NCI-H2227 (cell line): Measurements from ENCODE around the gene VPS4A.

Source experiments
- DNase-seq: peaks from one replicate; lab custom pipeline; 2025; ENCODE audit not compliant: unreplicated experiment; lab: John Stamatoyannopoulos, UW

Gene VPS4A

DNA sequence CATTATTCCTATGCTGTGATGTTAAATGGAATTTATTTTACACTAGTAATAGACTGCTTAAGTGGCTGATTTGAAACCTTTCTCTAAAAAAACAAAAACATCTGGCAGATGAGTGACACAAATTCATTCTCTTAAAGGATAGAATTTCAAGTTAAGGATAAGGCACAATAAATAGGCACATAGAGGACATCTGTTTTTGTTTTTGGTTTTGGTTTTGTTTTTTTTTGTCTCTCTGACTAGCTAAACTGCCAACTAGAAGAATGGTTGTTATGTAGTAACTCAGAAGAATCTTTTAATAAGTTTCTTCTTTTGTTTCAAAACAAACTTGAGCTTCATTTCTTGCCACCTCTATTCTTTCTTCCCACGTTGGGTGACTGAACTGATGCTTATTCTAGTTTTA, 5.1 kb upstream of the VPS4A start:
- no peak for DNase-seq

DNA sequence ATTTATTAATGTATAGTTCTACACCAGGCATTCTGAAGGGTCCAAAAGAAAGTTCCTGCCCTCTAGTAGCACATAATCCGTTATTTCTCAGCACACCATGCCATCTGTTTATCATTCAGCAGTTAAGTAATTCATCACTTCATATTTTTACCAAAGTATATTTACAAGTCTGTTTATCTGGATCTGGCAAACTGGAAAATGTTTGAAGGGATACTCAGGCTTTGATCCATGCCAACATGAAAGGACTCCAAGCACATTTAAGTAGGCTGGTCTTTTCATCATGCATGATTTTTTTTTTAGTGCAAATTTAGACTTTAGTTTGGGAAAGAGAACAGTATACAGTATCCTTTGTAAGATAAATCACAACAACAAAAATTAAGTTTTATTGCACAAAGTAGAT, 4.1 kb upstream of the VPS4A start:
- no peak for DNase-seq

DNA sequence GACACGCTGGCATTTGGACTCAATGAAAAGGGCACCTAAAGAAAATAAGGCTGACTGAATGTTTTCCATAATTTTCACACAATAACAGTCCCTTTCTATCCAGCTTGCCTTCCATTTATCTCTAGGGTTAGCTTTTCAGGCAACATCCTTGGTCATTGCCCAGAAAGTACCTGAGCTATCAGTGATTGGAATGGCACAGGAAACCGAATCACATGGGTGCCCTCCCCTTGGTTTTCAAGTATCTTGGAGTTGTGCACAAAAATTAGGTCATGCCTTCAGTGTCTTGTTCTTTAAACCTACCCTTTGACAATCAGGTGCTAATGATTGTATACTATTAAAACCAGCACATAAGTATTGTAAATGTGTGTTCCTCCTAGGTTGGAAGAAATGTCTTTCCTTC, 3.3 kb upstream of the VPS4A start:
- no peak for DNase-seq

DNA sequence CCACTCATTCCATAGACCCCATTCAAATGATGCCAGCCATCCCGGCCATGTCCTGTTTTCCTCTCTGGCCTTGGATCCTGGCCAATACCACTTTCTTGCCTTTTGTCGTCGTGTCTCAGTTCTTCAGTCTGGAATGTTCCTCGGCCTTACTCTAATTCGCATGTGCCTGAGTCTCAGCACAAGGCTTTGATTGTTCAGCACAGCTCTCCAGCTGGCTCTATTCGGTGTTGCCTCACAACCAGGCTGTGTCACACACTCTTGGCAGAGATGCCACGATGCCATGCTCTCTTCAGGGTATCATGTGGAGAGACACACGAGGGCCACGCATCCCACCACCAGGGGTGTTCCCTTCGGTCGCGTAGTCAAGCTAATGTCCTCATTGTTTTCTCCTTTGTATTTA, 1.8 kb upstream of the VPS4A start:
- DNase-seq, result no peak

DNA sequence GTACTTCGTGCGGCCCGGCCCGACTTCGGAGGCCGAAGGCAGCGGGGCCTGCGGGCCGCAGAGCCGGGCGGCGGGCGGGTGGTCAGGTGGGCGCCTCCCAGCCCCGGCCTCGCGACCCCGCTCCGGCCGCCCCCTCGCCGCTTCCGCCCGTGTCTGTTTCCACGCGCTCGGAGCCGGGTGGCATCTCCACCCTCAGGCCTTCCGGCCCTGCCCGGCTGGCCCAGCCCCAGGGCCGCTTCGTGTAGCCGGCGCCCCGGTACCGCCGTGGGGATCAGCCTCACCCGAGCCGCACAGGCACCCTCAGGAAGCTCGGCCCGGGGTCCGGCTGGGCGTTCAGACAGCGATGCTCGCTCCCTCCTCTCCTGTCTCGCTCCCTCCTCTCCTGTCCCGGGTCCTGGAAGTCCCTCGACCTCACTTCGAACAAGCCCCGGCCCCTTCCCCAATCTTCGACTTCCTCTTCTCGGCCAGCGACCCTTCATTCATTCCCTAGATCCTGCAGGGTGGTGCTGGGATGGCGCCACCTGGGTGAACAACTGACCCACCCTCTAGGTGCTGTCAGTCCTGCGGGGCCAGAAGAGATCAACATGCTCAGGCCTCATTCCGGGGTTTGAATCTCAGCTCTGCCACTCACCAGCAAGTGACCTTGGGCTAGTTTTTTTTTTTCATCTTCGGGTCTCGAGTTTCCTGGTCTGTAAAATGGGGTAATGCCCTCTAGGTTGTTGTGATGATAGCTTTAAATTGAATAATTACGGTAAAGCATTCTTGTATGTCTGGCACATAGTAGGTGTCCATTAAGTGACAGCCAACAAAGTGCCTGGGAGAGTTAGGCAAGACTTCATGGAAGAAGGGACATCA, 610 bp downstream of the VPS4A start:
- DNase-seq, result peak; percentile 36

DNA sequence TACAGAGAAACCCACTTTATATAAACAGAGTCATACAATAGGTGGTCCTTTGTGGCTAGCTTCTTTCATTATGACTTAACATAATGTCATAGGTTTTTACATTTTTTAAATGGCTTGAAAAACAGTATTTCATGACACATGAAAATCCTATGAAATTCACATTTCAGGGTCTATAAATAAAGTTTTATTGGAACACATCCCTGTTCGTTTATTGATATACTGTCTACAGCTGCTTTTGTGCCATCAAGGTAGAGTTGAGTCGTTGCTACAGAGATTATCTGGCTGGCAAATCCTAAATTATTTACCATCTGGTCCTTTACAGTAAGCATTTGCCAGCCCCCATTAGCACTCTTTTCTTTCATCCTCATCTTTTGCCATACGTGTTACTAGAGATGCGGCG, 2.3 kb downstream of the VPS4A start:
- DNase-seq, result no peak

DNA sequence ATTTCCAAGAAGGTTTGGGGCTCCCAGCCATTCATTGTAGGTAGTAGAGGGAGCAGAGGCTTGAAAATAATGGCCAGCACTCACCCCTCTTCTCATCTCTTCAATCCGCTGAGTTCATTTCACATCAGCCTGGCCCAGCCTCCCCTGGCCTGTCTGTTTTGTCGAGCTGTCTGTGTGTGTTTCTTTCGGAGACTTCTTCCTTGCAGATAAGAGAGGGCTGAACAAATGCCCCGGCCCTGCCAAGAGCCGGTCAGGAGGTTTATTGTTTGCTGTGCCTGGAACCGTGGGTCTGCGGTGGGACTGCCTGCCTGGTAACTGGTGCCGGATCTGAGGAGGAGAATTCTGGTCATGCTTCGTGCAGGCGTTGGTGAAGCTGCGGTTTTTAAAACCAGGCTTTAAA, 3.4 kb downstream of the VPS4A start:
- no peak for DNase-seq

DNA sequence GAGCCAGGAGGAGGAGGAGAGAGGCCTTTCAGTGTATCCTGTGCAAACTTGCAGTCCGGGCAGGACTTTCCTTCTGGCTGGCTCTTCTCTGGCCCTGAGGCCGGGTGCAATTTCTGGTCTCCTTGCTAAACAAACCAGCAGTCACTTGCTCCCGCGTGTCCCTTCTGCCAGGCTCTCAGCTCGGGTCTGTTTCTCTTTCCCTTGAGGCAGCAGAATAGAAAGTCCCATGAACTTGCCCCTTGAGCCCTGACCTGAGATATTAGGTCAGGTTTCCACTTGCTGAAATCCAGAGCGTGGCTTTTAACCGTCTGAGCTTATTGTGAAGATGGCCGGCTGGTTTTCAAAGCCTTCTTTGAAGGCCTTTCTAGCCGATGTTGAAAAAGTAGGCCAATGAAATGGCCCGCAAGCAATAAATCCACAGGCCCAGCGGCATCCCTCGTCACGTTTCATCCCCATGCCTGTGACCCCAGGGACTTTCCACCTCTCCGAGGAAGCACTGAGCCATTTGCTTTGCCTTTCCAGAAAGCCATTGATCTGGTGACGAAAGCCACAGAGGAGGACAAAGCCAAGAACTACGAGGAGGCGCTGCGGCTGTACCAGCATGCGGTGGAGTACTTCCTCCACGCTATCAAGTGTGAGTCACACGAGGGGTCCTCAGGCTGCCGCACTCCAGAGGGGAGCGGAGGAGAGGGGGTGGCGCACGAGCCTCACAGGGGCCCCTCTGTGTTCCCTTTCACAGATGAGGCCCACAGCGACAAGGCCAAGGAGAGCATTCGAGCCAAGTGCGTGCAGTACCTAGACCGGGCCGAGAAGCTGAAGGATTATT, 4.5 kb downstream of the VPS4A start:
- DNase-seq, result no peak

DNA sequence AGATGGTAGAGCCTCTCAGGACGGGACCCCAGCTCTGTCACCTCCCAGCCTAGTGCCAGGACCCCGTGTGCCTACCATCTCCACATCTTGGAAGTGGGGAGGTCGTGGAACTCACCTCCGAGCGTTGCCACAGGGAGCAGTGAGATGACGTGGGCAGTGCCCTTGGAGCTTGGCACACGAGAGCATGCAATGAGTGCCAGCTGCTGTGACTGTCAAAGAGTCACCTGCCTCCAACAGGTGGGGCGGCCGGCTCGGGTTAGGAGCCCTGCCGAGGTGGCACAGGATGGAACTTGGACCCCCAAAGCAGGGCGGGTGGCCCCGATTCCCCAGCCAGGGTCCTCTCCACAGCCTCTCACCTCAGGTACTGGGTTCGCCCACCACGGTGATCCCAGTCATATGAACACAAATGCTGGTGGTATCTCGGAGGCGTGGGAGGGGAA, 5.5 kb downstream of the VPS4A start:
- DNase-seq, result no peak

DNA sequence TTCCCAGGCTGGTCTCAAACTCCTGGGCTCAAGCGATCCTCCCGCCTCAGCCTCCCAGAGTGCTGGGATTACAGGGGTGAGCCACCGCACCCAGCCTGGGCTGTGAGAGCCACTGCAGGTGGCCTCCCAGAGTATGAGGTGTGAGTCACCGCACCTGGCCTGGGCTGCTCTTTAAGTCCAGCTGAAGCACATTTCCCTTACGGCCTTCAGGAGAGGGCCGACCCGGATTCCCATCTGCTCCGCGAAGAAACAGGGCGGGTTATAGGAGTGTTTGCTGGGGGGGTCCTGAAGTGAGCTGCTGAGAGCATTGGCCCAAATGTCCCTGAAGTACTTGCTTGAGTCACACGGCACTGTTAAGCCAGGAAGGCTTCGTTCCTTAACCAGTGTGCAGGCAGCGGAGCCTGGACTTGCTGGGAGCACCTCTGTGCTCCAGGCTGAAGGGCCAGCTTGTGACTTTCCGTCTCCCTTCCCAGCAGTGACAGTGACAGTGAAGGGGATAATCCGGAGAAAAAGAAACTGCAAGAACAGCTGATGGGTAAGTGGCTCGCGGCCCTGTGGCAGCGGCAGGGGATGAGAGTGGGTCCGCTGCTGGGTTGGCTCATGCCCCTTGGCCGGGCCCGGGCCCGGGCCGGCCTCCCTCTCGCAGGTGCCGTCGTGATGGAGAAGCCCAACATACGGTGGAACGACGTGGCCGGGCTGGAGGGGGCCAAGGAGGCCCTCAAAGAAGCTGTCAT, 7.2 kb downstream of the VPS4A start:
- no peak for DNase-seq

DNA sequence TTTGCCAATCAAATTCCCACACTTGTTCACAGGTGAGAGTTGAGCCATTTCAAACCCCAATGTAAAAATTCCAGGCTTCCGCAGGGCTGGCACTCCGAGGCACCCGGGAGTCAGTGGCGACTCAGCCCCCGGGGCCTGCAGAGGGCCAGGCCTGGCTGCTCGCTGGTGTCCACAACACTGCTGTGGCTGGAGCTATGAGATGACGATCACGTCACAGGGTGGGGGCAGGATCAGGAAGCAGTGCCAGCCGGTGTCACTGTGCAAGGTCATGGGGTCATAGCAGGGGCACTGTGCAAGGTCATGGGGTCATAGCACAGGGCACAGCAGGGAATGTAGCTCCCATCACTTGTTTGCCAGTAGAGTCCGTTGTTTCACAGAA, 7.8 kb downstream of the VPS4A start:
- DNase-seq, result no peak

DNA sequence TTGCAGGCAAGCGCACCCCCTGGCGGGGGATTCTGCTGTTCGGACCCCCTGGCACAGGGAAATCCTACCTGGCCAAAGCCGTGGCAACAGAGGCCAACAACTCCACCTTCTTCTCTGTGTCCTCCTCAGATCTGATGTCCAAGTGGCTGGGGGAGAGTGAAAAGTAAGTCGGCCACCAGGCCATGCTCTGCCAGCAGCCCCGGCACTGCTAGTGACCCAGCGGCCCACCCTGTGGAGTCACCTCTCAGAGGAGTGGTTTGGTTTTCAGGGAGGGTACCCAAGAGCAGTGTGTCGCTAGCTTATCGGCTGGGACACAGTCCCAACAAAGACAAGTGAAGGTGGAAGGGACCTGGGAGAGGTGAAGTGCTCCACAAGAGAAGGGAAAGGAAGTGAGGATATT, 8.2 kb downstream of the VPS4A start:
- no peak for DNase-seq

DNA sequence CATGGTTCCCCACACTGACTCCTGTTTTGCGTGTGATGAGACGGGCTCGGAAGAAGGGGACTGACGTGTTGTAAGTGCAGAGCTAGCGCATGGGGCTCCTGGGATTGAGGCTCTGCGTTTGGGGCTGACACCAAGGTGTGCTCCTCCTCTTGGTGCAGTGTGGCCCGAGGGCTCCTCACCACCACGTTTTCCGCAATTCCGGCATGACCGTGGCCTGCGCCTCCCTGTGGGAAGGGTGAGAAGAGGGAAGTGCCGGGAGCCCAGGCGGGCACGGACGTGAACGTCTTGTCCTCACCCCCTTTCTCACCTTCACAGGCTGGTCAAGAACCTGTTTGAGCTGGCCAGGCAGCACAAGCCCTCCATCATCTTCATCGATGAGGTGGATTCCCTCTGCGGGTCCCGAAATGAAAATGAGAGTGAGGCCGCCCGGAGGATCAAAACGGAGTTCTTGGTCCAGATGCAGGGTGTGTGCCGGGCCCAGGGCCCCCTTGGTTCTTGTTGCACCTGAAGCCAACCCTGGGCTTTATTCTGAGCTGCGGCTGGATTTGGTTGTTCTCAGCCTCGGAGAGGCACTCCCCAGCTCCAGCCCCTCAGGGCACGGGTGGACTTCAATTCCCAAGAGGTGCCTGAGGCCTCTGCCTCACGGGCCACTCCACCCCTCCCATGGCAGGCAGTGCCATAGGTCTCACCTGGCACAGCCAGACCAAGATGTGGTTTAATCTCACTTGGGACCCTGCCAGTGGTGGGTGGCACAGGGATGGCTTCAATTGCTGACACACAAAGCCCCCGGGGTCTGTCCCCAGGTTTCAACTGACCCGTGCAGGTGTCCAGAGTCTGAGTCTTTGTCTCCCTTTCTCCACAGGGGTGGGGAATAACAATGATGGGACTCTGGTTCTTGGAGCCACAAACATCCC, 8.9 kb downstream of the VPS4A start:
- no peak for DNase-seq

DNA sequence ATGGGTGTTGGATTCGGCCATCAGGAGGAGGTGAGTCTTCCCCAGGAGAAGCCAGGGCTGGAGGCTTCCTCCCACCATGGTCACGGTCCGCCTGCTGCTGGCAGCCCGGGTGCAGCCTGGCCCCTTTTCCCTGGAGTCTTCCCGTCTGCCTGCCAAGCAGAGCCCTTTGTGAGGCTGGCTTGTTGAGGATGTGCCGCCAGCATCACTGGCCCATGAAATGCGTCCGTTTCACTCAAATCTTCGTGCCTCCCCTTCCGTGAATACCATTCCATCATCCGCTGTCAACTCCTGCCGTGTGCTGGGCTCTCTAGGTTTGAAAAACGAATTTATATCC, 9.6 kb downstream of the VPS4A start:
- no peak for DNase-seq

DNA sequence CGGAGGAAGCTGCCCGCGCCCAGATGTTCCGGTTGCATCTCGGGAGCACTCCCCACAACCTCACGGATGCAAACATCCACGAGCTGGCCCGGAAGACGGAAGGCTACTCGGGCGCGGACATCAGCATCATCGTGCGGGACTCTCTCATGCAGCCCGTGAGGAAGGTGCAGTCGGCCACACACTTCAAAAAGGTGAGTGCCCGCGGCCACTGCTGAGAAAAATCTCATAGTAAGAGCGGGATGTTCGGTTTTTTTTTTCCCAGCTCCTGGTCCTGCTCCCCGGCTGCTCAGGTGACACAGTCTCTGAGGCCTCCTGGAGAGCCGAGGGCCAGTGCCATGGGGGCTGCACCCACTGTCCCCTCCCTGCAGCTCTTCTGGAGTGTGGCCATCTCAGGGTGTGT, 9.9 kb downstream of the VPS4A start:
- DNase-seq, result no peak

DNA sequence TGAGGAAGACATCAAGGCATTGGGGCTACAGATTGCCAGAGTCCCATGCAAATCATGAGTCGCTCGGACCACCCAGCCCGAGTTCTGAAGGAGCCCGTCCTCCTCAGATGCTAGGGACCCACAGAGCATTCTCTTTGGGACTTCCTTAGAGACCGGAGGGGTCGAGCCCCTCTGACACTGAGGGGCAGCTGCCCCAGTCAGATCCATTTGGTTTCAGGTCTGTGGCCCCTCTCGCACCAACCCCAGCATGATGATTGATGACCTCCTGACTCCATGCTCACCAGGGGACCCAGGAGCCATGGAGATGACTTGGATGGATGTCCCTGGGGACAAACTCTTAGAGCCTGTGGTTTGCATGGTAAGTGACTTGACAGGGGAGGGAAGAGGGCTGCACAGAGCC, 11.2 kb downstream of the VPS4A start:
- DNase-seq, result no peak

DNA sequence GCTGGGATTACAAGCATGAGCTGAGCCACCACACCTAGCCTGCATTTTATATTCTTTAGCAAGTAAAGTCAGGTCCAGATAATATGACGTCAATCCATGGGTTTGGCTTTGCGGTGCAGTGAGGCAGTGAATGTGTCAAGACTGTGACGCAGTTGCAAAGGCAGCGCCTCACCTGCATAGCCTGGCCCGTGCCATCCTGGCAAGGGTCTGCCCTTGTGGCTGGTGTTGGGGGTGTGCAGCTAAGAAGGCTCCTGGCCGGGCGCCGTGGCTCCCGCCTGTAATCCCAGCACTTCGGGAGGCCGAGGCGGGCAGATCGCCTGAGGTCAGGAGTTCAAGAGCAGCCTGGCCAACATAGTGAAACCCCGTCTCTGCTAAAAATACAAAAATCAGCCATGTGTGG, 12.3 kb downstream of the VPS4A start:
- DNase-seq, result no peak

DNA sequence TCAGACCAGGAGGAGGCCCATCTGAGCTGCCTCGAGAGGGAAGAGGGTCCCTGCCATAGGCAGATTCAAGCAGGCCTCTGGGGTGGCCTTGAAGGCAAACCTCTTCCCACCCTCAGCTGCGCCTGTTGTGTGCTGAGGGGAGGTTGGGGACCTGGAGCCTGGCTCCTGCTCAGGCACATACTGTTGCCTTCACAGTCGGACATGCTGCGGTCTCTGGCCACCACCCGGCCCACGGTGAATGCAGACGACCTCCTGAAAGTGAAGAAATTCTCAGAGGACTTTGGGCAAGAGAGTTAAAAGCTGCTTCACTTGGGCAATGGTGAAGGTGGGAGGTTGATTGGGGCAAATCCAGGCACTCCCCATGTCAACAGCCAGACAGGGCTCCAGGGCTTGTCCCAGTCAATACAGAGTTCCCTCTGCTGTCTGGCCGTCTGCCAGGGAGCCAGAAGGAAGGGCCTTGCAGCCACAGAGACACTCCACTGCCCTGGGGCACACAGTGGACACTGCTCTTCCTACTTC, 12.9 kb downstream of the VPS4A start:
- DNase-seq, result no peak

DNA sequence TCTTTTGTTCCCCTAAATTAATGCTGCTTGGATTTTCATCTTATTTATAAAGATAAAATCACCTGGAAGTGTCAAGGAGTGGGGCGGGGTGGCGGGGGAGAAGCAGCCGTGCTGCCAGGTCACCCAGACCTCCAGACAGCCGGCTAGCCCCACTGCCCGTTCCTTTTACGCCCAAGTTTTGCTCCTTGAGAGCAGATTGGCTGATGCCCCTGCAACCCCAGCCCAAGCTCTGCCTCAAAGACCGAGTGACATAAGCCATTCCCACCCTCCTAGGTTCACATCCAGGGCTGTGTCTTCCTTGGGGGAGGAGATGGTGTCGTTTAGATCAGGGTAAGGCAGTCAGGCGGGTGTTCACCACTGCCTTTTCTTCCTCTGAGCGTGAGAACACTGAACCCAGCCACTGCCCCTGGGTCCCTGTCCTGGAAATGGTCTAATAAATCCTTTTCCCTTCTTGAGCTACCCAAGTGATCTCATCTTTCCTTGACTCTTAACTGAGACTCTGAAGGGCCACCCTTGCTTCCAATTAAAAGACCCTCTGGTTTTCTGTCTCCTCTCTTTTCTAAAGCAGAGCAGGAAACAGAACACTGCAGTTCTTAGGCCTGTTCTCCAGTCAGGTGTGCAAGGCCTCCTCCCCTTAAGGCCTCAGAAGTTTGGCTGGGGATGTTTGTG, 13.6 kb downstream of the VPS4A start:
- no peak for DNase-seq

DNA sequence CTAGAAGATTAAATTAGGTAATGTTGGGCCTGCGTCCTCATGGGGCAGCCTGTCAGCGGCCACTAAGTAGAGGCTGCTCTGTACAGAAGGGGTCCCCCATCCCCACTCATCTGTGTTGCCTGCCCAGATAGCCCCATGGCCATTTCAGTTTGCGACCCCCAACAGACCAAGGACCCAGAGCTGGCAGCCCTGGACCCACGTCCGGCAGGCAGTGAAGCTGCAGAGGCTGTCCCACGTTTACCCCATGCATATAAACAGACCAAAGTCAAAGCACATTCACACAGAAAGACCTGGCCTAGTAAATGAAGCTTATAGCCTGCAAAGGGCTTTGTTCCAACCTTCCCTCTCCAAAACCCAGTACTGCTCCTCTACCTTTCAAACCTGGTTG, 14.6 kb downstream of the VPS4A start:
- DNase-seq, result no peak
